ENCODE data around the gene JMJD8. TPM values are rescaled to one million over a fixed set of nuclear protein-coding genes. Genes with fewer than 3 reads are reported as not detected.
"Not testable (repeated sequence)": the region's sequence is repeated elsewhere in the genome, so short reads cannot be mapped to it uniquely, and the experiment has no call there.

The JMJD8 gene
- total RNA-seq, 1 donor from 2014 or later: 63.3 TPM

DNA sequence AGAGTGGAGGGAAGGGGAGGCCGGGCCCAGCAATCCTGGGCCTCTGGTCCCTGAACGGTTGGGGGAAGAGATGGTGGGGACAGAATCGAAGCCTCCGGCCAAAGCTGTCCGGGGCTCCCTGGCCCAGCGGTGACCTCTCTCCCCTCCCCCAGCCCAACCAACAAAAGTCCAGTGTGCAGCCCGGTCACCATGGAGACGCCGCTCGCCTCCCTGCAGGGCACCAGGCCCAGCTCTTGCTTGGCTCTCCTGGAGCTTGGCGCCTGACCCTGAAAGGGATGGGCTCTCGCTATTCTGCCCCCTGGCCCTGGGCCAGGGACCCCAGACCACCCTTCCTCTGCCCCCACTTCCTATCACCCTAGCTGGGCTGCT is 32.0 kb upstream of the JMJD8 start:
- no peaks in the 10 kb centered on the region for H3K36me3 Mint-ChIP-seq
- peaks cover 16% of the 10 kb centered on the region for H3K4me1 Mint-ChIP-seq (ENCODE audit: unreplicated experiment)
- DNase-seq (ENCODE audit: extremely low spot score, unreplicated experiment): no peak
- H3K9me3 Mint-ChIP-seq: no peaks in the 10 kb centered on the region
- peak overlapping the region; percentile 84 for H3K4me3 Mint-ChIP-seq
- TF ChIP-seq, protein P1, sequence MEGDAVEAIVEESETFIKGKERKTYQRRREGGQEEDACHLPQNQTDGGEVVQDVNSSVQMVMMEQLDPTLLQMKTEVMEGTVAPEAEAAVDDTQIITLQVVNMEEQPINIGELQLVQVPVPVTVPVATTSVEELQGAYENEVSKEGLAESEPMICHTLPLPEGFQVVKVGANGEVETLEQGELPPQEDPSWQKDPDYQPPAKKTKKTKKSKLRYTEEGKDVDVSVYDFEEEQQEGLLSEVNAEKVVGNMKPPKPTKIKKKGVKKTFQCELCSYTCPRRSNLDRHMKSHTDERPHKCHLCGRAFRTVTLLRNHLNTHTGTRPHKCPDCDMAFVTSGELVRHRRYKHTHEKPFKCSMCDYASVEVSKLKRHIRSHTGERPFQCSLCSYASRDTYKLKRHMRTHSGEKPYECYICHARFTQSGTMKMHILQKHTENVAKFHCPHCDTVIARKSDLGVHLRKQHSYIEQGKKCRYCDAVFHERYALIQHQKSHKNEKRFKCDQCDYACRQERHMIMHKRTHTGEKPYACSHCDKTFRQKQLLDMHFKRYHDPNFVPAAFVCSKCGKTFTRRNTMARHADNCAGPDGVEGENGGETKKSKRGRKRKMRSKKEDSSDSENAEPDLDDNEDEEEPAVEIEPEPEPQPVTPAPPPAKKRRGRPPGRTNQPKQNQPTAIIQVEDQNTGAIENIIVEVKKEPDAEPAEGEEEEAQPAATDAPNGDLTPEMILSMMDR (conservative IDR thresholded peaks at IDR 0.05): no peak
- H3K27me3 Mint-ChIP-seq: peaks cover 12% of the 10 kb centered on the region
- peak overlapping the region; percentile 36 for H3K27ac Mint-ChIP-seq

GRCh38 chr16:715477-716199 is 31.5 kb upstream of the JMJD8 start:
- Mint-ChIP-seq H3K9me3 (no peaks in the 10 kb centered on the region), H3K27me3 (peaks cover 13% of the 10 kb centered on the region), H3K4me3 (peak overlapping the region; percentile 84), H3K27ac (peak overlapping the region; percentile 36), H3K36me3 (no peaks in the 10 kb centered on the region), H3K4me1 (ENCODE audit: unreplicated experiment) (peaks cover 16% of the 10 kb centered on the region)
- TF ChIP-seq, protein P1 (conservative IDR thresholded peaks at IDR 0.05): peak; percentile 36
- no peak for DNase-seq (ENCODE audit: extremely low spot score, unreplicated experiment)

DNA sequence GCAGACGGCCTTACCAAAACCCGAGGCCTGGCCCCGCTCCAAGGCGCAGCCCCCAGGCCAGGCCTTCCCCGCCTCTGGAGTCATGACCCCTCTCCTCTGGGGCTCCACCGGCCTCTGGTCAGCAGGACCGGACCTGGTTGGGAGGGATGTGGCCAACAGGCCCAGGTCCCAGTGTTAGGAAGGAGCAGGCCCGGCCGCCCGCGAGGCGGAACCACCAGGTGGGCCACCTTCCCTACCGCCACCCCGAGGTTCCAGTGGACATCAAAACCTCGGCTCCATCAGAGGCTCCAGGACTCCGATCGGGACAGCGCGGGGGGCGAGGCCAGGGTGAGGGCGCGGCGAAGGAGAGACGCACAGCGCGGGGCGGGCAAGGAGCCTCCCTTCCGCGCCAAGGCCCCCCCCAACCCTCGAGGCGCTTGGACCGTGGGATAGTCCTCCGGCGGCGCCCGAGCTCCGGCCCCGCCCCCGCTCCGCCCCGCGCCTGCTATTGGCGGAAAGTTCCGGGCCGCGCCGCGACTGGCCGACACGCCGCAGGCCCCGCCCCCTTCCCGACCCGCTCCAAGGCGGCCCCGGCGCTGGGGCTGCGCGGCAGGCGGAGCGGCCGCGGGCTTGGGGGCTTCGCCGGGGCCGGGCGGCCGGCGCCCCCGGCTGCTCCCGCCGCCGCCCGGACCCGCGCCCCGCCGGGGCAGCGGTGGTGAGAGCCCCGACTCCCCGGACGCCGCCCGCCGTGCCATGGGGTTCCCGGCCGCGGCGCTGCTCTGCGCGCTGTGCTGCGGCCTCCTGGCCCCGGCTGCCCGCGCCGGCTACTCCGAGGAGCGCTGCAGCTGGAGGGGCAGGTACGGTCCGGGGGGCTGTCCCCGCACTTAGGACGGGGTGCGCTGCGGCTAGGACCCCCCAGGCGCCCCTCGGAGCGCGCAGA is 30.7 kb upstream of the JMJD8 start, which contains the start of gene METRN:
Gene METRN (plus strand): TSS at position 561 of the 919 bp plus-strand sequence. CDS start 172 bp downstream, at position 733.
- Mint-ChIP-seq H3K27ac (peak within 1 kb of the TSS; percentile 36), H3K27me3 (peaks cover 18% of the 10 kb centered on the region), H3K4me3 (peak within 1 kb of the TSS; percentile 84), H3K4me1 (ENCODE audit: unreplicated experiment) (peaks cover 16% of the 10 kb centered on the region), H3K9me3 (no peaks in the 10 kb centered on the region), H3K36me3 (no peaks in the 10 kb centered on the region)
- DNase-seq (ENCODE audit: extremely low spot score, unreplicated experiment): peak; percentile 93
- TF ChIP-seq, protein P1 (conservative IDR thresholded peaks at IDR 0.05): no peak

- TF ChIP-seq, protein P1 (conservative IDR thresholded peaks at IDR 0.05): no peak
- Mint-ChIP-seq H3K27me3 (peaks cover 25% of the 10 kb centered on the region), H3K4me3 (no peak overlapping the region), H3K9me3 (no peaks in the 10 kb centered on the region), H3K4me1 (ENCODE audit: unreplicated experiment) (peaks cover 13% of the 10 kb centered on the region), H3K27ac (no peak overlapping the region), H3K36me3 (no peaks in the 10 kb centered on the region)
- no peak for DNase-seq (ENCODE audit: extremely low spot score, unreplicated experiment)
These were observed 29.9 kb upstream of the JMJD8 start for GRCh38 chr16:714079-714478.

- TF ChIP-seq, protein P1 (conservative IDR thresholded peaks at IDR 0.05): peak; percentile 69
- not testable (repeated sequence) for H3K36me3 Mint-ChIP-seq; H3K9me3 Mint-ChIP-seq; H3K4me1 Mint-ChIP-seq (ENCODE audit: unreplicated experiment); DNase-seq (ENCODE audit: extremely low spot score, unreplicated experiment)
- Mint-ChIP-seq H3K4me3 (peak overlapping the region; percentile 44), H3K27me3 (peaks cover 38% of the 10 kb centered on the region), H3K27ac (peak overlapping the region; percentile 78)
These were observed 28.7 kb upstream of the JMJD8 start for GRCh38 chr16:712740-713250.
